Measurements from ENCODE around the gene ADAMTS2.
"Not testable (repeated sequence)": the region's sequence is repeated elsewhere in the genome, so short reads cannot be mapped to it uniquely, and the experiment has no call there.

The ADAMTS2 gene

GRCh38 chr5:179111267-179112207, 233.7 kb downstream of the ADAMTS2 start:
- DNase-seq (ENCODE audit: low read depth) = no peak

- DNase-seq (ENCODE audit: low read depth) = no peak
These were observed 234.7 kb downstream of the ADAMTS2 start for GRCh38 chr5:179110528-179110927.

- DNase-seq (ENCODE audit: low read depth) = not testable (repeated sequence)
These were observed 244.0 kb downstream of the ADAMTS2 start for GRCh38 chr5:179101282-179101681.

GRCh38 chr5:179089502-179089901, 255.8 kb downstream of the ADAMTS2 start:
- no peak for DNase-seq (ENCODE audit: low read depth)

- no peak for DNase-seq (ENCODE audit: low read depth)
These were observed 264.5 kb downstream of the ADAMTS2 start for GRCh38 chr5:179080724-179081123.

- DNase-seq (ENCODE audit: low read depth) = no peak
These were observed 265.9 kb downstream of the ADAMTS2 start for GRCh38 chr5:179079165-179079987.

GRCh38 chr5:179065703-179066102, 279.6 kb downstream of the ADAMTS2 start:
- no peak for DNase-seq (ENCODE audit: low read depth)

GRCh38 chr5:179061025-179061424, 284.2 kb downstream of the ADAMTS2 start:
- DNase-seq (ENCODE audit: low read depth) = no peak

Measured in ELR (cell line).